Measurements from ENCODE around the gene IFITM10. TPM values are rescaled to one million over a fixed set of nuclear protein-coding genes. Genes with fewer than 3 reads are reported as not detected.

Gene IFITM10
- total RNA-seq, 4 donors from 2014 or later: 0.79 to 2.3 (median 1.6) TPM

DNA sequence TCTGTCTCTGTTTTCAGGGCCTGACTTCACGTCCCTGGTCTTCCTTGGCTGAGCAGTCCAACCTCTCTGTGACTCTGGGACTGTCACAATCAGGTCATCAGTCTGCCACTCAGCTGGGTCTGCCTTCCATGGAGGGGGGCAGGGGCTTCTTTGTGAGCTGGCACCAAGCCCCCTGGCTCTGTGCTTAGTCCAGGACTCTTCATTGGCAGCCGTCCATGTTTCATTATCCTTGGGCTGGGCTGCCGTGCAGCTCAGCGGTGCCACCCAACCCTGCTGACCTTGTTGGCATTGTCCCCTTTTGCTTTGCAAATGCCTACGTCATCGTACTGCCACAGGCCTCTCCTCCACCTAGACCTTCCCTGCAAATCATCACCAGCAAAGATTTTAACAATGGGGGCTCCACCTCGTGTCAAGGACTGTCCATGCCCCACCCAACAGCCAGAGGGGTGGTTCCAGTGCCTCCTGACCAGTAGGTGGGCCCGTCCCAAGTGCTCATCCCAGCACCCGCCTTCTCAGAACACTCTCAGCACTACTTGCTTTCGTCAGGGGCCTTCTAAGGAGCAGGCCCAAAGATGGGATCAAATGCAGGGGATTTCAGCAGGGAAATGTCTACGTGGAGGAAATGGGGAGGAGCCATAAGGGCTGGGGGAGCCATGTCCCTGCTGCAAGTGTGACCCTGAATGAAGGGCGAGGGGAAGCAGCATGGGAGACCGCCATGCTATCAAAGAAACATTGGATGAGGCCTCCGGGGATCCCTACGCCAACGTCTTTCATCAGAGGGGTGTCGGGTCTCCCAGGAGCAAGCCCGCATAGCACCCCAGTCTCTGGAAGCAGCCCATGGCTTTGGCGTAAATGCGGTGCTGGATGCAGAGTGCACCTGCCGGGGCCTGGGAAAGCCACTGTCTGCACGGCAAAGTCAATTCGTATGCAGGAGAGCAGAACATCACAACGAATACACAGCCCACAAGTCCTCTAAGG, 35.2 kb downstream of the IFITM10 start:
- DNase-seq (ENCODE audit: low spot score) (no peak), ATAC-seq (ENCODE audit: low FRiP score) (no peak)
- TF ChIP-seq, protein P1, sequence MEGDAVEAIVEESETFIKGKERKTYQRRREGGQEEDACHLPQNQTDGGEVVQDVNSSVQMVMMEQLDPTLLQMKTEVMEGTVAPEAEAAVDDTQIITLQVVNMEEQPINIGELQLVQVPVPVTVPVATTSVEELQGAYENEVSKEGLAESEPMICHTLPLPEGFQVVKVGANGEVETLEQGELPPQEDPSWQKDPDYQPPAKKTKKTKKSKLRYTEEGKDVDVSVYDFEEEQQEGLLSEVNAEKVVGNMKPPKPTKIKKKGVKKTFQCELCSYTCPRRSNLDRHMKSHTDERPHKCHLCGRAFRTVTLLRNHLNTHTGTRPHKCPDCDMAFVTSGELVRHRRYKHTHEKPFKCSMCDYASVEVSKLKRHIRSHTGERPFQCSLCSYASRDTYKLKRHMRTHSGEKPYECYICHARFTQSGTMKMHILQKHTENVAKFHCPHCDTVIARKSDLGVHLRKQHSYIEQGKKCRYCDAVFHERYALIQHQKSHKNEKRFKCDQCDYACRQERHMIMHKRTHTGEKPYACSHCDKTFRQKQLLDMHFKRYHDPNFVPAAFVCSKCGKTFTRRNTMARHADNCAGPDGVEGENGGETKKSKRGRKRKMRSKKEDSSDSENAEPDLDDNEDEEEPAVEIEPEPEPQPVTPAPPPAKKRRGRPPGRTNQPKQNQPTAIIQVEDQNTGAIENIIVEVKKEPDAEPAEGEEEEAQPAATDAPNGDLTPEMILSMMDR (IDR thresholded peaks at IDR 0.05): no peak

DNA sequence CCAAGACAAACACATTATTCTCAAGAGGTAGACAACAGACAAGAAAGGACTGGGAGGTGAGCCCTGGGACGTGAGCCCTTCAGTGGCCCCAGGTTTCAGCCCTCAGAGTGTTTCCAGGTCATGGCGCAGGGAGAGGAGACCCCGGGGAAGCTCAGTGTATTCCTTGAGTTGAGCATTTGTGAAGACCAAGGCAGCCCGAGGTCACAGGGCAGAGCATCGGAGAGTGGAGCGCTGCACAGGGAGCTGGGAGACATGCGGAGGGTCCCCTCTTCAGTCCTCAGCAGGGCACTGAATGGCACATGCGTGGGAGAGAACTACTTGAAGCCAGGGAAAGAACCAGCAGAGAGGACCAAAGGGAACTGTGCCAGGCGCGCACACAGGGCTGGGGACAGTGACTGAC, 41.7 kb downstream of the IFITM10 start:
- ATAC-seq (ENCODE audit: low FRiP score): no peak
- DNase-seq (ENCODE audit: low spot score): no peak
- TF ChIP-seq, protein P1 (IDR thresholded peaks at IDR 0.05): no peak

DNA sequence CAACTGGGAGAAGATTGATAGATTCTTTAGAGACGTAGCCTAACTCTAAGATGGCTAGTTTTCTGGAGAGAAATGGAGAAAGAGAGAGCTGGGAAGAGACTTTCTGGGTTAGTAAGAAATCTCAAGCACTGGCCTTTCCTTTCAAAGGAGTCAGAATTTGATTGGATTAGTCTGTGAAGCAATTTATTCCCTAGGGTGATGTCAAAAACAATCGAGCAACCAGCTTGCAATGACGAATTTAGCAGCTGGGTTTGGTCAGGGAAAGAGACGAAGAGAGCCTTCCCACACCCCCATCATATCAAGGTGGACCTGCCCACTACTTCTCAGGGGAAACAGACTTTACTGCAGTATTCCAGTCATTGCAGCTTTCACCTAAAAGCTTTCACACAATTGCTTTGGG, 42.6 kb downstream of the IFITM10 start:
- ATAC-seq (ENCODE audit: low FRiP score): no peak
- TF ChIP-seq, protein P1 (IDR thresholded peaks at IDR 0.05): no peak
- no peak for DNase-seq (ENCODE audit: low spot score)

DNA sequence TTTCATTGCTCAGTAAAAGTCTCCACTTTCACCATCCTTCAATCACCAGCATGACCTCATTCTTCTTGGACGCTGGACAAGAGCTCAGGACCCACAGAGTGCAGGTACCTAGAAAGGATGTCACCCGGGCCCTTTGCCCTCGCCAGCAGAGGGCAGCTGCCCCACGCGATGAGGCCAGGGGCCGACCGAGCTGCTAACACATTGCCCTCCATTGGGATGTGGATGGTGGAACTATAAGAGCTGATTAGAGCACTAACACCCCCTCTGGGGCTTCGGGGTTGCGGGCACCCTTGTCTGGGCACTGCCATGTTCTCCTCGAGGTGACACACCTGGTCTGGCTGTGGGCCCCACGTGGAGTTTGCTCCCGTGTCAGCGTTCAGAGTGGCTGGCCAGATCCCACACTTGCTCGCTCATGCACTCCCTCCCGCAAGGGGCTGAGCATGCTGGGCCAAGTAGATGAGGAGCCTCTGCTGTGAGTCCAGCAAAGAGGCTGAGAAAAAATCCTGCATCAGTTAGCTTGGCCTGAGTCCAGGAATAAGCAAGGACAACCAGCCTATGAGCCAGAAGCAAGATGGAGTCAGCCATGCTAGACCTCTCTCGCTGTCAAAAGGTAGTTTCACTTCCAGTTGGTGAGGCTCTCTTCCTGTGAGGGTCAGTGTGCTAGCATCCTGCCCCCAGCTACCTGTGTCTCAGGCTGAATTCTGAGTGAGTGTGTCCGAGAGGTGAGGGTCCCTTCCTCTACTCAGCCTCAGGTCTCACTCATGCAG, 43.6 kb downstream of the IFITM10 start:
- no peak for DNase-seq (ENCODE audit: low spot score)
- ATAC-seq (ENCODE audit: low FRiP score): no peak

DNA sequence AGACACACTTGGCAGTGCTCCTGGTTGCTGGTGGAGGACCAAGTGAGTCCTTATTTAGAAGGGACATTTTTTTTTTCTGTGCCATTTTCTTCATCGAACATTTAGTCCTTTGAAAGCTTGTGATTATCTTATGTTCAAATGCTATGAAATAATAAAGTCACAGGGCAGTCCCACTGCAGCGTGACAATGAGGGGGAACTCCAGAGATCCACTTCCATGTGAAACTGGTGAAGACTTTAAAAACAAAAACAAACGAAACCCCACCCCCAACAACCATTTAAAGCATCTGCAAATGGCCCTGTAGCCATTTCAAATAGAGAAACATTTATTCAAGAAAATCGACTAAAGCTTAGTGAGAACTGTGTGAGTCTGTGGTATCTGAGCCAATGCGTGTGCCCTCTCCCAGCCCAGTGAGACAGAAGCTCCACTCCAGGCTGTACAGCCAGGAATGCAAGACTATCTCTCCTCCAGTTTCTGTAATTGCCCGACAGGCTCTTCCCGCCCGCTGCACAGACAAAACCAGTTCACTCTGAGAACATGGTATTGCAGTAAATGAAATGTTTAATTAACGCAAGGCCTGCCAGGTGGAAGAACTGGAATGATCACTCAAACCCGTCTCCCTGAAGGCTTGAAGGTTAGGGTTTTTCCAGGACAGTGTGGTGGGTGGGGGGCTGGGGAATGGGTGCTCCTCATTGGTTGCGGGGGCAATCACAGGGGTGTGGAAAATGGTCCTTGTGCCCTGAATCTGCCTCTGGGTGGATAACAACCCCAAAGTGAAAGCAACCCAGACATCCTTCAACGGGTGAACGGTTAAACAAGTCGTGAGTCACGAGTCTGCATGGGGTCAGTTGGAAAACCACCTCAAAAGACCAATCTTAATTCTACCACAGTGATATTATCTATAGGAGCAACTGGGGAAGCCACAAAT, 45.0 kb downstream of the IFITM10 start:
- ATAC-seq (ENCODE audit: low FRiP score): no peak
- TF ChIP-seq, protein P1 (IDR thresholded peaks at IDR 0.05): no peak
- no peak for DNase-seq (ENCODE audit: low spot score)

More for the DNA sequence above, 43.6 kb downstream of the IFITM10 start:
- TF ChIP-seq, protein P1 (IDR thresholded peaks at IDR 0.05): no peak

DNA sequence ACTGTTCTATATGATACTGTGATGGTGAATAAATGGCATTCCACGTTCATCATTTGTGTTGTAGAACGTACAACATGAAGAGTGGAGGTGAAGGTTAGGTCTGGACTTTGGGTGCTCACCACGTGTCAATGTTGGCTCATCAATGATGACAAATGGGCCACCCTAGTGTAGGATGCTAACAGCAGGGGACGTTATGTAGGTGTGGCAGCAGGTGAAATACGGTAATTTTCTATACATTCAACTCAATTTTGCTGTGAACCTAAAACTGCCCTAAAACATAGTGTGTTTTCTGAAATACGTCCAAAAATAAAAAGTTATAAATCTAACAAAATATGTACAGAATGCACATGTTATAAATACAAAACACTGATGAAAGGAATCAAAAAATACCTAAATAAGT, 47.2 kb downstream of the IFITM10 start:
- DNase-seq (ENCODE audit: low spot score) (no peak), ATAC-seq (ENCODE audit: low FRiP score) (no peak)
- TF ChIP-seq, protein P1 (IDR thresholded peaks at IDR 0.05): no peak
